ENCODE data around the gene SLC43A3.
A peak's percentile ranks its signal among the peaks of the same experiment; 100 is the strongest.

The SLC43A3 gene

DNA sequence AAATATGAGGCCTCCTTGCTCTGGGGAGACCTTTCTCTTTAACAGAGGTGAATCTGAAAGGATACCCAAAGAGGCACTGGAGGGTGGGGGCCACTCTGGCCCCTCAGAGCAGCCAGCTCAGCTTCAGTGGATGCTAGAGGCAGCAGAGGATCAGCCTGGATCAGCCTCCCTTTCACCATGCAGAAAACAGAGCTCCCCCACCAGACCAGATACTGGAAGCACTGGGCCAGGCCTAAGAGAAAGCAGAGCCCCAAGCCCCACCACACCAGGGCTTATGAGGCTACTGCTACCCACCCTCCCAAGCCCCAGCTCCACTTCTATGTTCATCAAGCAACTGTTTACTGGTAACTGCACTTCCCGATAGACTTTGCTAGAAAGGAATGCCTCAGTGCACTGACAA lies 4.0 kb upstream of the SLC43A3 start:
- DNase-seq (ENCODE audit: low read depth in 2 of 2, low spot score in 1 of 2): no peak

DNA sequence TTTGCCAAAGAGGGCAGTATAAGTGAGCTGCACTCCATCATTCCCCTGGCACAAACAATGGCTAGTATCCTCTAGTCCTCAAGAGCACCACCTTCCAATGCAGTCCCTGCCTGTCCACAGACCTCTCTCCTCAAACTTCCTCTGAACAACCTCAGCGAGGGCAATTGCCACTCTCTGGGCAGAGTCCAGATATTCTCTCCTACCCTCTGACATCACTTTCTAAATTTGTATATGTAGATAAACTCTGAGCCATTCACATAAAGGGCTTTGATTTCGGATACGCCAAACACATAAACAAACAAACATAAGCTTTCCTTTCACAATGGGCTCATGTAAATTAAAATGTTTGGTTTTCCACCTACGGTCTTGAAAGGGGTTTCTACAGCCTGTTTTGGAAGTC lies 3.0 kb upstream of the SLC43A3 start:
- DNase-seq (ENCODE audit: low read depth in 2 of 2, low spot score in 1 of 2): no peak

DNA sequence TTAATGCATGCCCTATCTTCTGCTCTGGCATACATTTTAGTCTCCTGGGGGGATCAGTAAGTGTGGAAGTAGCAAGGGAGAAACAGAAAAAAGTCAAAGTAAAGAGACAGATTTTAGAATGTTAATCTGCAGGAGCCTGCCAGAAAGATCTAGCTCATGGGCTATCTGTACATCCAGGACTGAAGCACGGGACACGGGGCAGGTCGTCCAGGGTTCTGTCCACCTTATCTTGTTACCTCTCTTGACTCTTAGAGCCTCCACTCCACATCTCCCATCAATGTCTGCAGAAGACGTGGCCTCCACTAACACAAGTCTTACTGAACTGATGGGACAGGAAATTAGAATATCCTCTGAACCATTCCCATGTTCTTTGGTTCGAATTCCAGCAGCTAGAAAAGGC lies 1.7 kb upstream of the SLC43A3 start:
- DNase-seq (ENCODE audit: low read depth in 2 of 2, low spot score in 1 of 2): no peak

DNA sequence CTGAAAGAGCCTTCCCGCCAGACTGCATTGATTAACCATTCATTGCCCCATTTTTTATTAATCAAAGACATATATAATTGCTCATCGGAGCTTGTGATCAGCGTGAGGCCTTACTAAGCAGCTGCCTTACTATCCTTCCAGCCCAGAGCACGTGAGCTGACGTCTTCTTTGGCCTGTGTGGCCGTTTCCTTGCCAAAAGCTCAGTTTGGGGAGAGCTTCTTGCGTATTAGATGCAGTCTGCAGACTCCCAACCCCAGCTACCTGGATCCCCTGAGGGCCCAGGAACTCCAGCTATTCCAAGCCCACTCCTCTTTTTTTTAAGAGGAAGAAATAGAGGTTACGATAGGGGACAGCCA lies 784 bp upstream of the SLC43A3 start:
- DNase-seq (ENCODE audit: low read depth in 2 of 2, low spot score in 1 of 2): no peak

DNA sequence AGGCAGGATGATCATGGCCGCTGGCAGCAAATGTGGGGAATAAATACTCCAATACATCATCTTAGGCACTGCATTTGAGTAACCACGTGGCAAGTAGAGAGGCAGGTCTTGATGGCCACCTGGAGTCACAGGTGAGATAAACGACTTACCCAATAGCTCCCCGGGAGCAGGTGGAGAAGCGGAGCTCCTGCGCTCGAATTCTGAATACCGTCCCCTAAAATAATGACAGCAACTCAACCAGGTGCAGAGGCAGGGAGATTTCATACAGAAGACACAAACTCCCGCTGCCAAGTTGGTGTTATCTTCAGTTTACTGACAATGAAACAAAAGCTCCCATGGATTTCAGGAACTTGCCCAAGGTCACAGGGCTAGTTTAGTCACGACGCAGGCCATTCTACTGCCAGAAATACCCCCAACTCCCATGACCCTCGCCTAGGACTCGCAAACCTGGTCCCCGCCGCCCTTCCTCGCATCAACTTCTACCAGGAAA lies 437 bp downstream of the SLC43A3 start:
- DNase-seq (ENCODE audit: low read depth in 2 of 2, low spot score in 1 of 2): no peak

DNA sequence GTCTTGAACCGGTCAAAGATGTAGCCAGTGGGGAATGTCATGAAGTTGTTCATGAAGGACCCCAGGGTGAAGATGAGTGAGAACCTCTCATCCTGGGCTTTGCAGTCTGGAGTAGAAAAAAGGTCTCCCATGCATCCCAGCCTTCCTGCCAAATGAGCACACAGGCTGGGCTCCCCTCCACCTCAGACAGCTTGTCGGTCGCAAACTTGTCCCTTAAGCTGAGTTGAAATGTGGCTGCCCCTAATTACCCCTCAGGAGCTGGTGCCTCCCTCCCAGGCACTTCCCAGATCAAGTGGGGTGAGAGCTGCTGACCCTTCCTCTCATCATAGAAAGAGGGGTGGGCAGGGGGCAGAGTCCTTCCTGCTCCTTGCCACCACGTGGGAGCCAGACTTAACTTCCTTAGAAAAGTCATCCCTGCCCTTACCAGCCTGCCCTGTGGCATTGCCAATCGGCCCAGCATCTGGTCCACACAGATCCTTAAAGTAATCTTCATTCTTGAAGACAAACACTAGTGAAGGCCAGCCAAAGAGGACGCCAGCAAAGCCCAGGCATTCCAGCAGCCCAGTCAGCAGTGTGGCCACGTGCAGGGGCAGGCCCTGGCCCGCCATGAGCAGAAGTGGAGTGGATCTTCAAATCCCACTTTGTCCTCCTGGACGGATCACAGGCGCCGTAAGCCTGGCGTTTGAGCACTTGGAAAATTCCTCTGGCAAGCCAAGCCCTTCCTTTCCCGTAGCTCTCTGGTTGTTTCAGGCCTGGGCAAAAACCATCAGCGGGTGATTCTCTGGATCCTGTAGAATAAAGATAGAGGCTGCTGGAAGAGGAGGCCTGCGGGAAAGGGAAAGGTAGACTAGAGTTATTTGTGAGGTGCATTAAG lies 1.1 kb downstream of the SLC43A3 start:
- no peak for DNase-seq (ENCODE audit: low read depth in 2 of 2, low spot score in 1 of 2)

DNA sequence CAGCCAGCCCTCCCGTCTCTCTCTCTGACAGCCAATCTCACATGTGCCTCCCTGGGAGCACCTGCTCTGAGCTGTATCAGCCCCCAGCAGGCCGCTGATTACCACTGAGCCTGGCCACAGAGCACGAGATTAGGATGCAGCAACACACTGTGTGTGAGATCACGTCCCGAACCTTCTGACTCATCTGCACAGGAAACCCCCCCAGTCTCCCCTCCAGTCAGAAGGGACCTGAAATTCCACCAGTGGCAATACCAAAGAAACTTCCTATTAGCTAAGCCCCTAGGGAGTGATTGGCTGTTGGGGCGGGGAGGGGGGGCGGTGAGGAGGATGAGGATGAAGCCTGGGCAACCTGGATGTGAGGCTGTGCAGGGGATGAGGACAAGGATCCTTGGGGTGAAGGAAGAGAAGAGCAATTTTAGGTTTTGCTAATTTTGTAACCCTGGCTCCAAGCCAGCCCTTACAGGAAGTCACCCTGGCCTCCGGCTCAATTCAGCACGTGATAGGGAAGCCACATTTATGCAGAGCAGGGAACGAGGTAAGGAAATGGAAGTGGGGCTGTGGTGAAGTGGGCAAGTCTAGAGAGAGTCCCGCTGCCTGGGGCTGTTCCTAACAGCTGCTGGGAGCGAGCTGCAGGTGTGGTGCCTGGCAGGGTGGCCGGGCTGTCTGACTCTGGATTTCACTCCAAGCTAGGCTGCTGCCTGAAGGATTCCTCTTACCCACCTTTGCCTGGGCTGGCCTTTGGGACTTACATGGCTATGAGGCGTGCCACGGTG lies 1.9 kb downstream of the SLC43A3 start:
- DNase-seq (ENCODE audit: low read depth in 2 of 2, low spot score in 1 of 2): peak; percentile 53 to 74

DNA sequence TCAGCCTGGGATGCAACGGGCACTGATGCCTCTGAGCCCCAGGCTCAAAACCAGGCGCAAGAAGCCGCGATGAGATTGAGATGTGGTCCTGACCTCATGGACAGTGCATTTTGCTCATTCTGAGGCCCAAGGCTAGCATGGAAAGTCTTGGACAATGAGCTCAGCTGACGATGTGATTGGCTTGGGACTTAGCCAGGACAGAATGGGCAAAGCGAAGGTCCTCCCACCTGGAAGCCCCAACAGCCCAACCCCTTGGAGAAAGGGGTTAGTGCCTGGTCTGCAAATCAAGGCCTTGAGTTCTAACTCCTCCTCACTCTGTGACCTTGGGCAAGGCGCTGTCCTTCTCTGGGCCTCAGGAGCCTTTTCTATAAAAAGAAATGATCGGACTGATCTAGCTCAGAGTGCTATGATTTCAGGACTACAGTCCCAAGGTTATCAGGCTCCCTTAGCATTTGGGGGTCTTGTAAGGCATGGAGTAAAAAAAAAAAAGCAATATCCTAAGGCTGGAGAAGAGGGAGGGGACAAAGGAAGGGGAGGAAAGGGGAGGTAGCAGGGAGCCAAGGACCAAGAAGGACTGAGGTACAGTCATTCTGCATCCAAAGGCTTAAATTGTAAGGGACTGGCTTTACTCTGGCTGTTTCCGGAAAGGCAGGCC lies 2.7 kb downstream of the SLC43A3 start:
- no peak for DNase-seq (ENCODE audit: low read depth in 2 of 2, low spot score in 1 of 2)

DNA sequence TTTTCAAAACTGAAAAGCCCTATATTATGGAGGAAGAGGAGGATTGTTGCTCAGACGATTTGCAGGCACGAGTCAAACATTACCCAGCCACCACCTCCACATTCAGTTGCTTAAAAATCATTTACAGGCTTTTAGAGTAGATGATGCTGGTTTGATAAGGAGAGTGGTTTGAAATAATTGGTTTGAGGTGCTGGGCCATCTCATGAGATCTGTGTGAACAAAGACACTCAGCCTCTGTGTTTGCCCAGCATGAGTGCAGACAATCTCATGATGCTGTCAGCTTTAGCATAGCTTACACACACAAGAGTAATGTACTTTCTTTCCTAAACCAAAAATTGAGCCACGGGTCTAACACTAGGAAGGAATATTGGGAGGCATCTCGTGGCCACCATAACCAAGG lies 4.3 kb downstream of the SLC43A3 start:
- no peak for DNase-seq (ENCODE audit: low read depth in 2 of 2, low spot score in 1 of 2)

DNA sequence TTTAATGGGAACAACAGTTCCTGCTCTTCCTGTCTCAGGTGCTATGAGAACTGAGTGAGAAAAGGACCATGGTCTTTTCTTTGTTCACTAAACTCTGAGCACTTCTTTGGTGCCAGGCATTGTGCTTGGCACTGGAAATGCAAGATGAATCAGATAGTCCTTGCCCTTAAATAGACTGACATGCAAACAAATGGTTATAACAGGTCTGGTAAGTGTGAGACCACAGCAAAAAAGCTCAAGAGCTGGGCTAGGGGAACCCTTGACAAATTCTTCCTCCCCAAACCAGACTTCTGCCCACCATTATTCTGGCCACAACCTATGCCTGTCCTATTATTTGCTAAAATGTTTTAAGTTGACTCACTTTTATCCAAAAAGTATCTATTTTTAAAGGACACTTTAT lies 5.1 kb downstream of the SLC43A3 start:
- no peak for DNase-seq (ENCODE audit: low read depth in 2 of 2, low spot score in 1 of 2)

DNA sequence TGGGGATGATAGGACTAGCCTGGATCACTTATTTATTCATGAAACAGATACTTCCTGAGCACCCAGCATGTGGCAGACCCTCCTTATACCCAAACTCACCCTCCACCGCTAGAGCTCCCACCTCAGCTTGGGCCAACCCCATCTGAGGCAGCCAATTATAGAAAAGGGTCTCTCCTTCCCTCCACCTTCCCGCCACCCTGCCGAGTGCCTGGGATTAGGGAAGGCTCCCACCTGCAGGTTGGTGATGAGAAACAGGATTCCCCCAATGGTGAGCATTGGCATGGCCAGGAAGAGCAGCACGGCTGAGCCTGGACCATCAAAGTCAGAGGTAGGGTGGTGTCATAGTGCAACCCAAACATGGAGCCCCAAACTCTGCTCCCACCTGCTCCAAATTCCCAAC lies 5.9 kb downstream of the SLC43A3 start:
- no peak for DNase-seq (ENCODE audit: low read depth in 2 of 2, low spot score in 1 of 2)

DNA sequence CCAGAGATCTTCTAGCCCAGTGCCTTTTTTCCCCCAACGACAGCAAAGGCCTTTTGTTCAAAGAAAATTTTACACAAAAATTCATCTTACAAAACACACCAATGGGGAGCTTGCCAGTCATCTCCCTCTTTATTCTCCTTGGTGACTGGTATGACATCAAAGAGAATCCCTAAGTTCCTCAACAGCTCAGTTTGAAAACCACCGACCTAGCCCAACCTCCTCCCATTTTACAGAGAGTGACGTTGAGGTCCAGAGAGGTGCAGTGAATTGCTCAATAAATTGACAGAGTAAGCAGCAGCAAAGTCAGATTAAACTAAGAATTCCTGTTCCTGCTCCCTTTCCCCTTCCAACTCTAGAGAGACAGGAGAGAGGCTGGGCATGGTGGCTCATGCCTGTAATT lies 7.8 kb downstream of the SLC43A3 start:
- DNase-seq (ENCODE audit: low read depth in 2 of 2, low spot score in 1 of 2): no peak

DNA sequence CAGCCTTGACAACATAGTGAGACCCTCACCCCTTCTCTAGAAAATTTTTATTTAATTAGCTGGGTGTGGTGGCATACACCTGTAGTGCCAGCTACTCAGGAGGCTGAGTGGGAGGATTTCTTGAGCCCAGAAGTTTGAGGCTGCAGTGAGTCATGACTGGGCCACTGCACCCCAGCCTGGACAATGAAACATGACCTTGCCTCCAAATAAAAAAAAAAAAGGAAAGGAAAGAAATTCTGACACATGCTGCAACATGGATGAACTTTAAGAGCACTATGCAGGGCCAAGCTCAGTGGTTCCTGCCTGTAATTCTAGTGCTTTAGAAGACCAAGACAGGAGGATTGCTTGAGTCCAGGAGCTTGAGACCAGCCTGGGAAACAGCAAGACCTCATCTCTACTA lies 8.8 kb downstream of the SLC43A3 start:
- no peak for DNase-seq (ENCODE audit: low read depth in 2 of 2, low spot score in 1 of 2)

DNA sequence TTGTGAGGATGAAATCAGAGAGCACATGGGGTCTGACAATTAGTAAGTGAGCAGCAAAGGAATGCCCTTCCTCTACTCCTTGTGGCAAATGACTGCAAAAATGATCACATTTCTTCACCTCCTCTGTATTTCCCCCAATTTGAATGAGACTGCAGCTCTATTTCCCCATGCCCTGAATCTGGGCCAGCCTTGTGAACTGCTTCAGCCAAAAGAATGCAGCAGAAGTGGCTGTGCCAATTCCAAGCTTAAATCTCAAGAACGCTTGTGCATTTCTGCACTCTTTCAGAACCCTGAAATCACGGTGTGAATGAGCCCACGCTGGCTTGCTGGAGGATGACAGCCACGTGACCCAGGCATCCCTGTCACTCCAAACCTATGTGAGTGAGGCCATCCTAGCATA lies 9.9 kb downstream of the SLC43A3 start:
- DNase-seq (ENCODE audit: low read depth in 2 of 2, low spot score in 1 of 2): no peak

DNA sequence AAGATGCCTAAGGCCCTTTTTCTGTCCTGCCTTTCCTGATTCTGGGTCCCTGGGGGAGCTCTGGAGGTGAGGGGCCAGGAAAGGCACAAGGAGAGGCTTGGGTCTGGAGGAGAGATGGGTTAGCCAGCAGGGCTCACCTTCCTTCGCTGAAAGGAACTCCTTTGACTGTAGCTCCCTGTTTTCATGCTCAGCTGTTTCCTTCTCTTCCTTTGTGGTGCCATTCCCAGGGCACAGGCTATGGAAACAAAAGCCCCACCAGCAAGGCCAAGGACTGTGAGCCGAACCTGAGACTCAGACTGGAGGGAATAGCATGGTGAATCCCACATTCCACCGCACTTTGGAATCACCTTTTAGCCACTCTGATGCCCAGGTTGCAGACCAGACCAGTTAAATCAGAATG lies 10.5 kb downstream of the SLC43A3 start:
- no peak for DNase-seq (ENCODE audit: low read depth in 2 of 2, low spot score in 1 of 2)

DNA sequence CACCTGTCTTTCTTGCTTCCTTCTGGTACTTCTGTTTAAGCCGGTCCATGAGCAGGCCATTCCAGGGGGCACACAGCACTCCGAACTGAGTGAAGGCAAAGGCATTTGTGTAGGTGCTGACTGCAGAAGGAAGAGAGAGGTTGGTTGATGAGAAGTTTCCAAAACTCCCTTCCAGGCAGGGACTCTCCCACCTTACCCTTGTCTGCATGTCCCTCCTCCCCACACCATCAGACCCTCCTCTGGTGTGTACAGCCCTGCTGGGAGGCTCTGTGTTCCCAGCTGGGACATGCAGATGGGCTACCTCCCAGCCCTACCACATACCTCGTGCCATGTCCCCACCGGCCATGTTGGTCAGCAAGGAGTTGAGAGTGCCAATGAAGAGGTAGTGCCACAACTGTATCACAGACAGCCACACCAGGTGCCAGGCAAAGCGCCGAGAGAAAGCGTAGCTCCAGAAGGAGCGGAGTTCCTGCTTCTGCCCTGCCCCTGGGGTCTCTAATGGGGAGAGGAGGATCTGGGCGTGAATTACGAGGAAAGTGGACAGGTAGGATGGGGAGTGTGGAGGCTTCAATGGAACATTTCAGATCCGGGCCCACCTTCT lies 12.2 kb downstream of the SLC43A3 start:
- no peak for DNase-seq (ENCODE audit: low read depth in 2 of 2, low spot score in 1 of 2)

DNA sequence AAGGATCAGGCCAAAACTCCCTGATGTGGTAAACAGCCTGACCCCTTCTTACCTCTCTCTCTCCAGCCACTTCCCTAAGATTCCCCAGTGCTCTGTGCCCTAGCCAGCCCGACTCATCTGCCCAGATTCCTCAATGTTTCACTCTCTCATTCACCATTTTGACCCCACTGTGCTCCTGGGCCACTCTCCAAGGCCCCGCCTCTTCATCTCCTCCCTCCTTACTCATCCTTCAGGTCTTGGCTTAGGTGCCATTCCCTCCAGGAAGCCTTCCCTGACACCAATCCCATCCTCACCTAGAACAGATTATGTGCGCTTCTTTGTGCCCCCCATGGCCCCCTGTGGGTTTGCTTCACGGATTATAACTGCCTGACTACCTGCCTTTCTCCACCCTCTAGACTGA lies 13.2 kb downstream of the SLC43A3 start:
- DNase-seq (ENCODE audit: low read depth in 2 of 2, low spot score in 1 of 2): no peak

DNA sequence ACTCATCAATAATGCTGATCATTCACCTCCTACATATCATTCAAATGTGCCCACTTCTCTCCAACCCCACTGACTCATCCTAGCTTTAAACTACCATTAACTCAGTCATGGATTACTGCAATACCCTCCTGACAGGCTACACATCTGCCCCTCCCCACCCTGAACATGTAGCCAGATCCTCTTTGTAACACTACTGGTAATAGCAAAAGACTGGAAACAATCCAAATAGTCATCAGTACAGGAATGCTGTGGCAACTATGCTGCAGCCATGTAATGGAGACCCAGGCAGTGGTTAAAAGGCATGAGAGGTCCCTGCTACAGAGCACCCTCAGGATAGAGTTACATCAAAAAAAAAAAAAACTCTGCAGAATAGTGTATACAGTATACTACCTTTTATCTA lies 16.6 kb downstream of the SLC43A3 start:
- DNase-seq (ENCODE audit: low read depth in 2 of 2, low spot score in 1 of 2): no peak

DNA sequence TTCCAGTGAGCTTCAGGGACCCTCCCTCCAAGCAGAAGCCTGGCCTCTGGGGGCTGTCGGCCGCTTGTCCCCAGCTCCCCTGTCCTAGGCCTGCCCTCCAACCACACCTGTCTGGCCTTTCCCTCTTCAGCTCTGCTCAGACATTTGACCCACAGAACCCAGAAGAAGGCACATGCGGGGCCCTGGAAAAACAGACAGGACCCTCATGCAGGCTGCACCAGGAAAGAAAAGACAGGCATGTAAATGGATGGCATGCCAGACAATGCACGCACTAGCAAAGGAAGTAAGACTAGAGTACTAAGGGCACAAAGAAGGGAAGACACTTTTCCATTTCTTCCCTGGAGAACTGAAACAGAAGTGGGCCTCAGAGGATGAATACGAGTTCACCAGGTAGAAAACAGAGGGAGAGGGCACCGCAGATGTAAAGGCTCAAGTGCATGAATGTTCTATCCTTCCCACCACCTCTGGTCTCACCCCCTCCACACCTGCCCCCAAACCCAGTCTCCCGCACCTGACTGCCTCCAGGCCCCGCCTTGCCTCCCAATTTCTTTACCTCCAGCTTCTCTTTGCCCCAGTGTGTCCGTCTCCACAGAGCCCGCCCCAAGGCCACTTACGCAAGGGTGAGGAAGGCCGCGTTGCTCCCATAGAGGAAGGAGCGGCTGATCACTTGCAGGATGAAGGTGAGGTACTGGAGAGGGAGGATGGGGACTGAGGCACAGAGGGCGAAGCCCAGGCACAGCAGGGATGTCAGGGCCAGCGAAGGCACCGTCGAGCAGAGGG lies 17.4 kb downstream of the SLC43A3 start:
- no peak for DNase-seq (ENCODE audit: low read depth in 2 of 2, low spot score in 1 of 2)

DNA sequence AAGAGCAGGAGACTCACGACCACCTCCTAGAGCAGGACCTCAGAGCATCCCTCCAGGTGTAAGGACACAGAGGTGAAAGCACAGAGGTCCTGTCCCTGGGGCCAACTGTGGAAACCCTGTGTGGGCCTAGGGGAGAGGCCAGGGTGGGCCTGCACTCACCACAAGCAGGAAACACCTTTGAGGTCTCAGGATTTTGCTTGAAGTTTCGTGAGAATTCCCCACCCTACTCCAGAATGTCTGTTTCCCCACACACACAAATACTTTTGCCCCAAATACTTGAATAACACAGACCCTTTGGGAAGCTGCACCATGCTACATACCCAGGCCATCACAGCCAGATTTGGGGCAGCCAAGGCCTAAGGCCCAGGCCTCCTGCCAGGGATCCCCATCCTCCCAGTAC lies 18.1 kb downstream of the SLC43A3 start:
- DNase-seq (ENCODE audit: low read depth in 2 of 2, low spot score in 1 of 2): no peak

DNA sequence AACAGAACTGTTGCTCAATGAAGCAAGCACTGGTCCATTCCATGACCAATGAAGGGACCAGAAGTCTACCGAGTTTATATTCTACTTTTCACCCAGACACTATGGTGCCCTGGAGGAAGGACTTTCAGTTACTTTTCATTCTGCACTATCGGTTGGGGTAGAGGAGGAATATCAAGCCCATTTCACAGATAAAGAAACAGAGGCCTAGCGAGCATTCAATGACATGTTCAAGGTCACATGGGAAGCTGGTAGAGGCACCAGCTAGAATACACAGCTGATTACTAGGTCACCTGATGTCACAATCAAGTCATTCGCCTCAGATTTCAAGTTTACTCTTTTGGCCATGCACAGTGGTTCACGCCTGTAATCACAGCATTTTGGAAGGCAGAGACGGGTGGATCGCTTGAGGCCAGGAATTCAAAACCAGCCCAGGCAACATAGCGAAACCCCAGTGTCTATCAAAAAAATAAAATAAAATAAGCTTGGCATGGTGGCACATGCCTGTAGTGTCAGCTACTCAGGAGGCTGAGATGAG lies 18.9 kb downstream of the SLC43A3 start:
- no peak for DNase-seq (ENCODE audit: low read depth in 2 of 2, low spot score in 1 of 2)

All from stimulated activated CD8-positive, alpha-beta memory T cell treated with anti-CD3 and anti-CD28 coated beads, Interleukin-4, amount 100 ng/mL, for 1 hour (primary cell).